ENCODE measurements around the gene ZGRF1.

GRCh38 chr4:112520598-112521122 is 116.0 kb downstream of the ZGRF1 start:
- TF ChIP-seq CTCF (IDR thresholded peaks at IDR 0.05; ENCODE audit: low read depth, low read length, poor library complexity, severe bottlenecking) (no peak), EZH2phosphoT487 (IDR thresholded peaks at IDR 0.05; ENCODE audit: borderline replicate concordance, low read length) (no peak)
